ENCODE measurements around the gene PARP9.

GRCh38 chr3:122590610-122591009, 26.5 kb upstream of the PARP9 start:
- TF ChIP-seq POLR2AphosphoS5 (IDR thresholded peaks at IDR 0.05) (no peak), EP300 (IDR thresholded peaks at IDR 0.05) (no peak), POLR2A (IDR thresholded peaks at IDR 0.05) (no peak)

Data from gastroesophageal sphincter (tissue), 2 donors.